Neuronal stem cell (in vitro differentiated cells): ENCODE results near the gene ADAT3.

Experiments
- DNase-seq: peaks from one replicate; pipeline ENCODE4 v3.0.0-alpha.2; 2013; ENCODE audit warnings: low spot score
- H2AFZ ChIP-seq: one replicate; pipeline ENCODE4 v1.6.1; 2013; ENCODE audit warnings: mild to moderate bottlenecking, low read length, inconsistent platforms
- H2AK5ac ChIP-seq: 2 replicates; pipeline ENCODE4 v1.6.1; 2013; ENCODE audit warnings: low read depth, mild to moderate bottlenecking, inconsistent platforms, low read length, moderate library complexity, mixed read lengths
- H2BK120ac ChIP-seq: 2 replicates; pipeline ENCODE4 v1.6.1; 2013; ENCODE audit warnings: low read depth, mild to moderate bottlenecking, inconsistent platforms, low read length, moderate library complexity, mixed read lengths
- H2BK12ac ChIP-seq: one replicate; pipeline ENCODE4 v1.6.1; 2013; ENCODE audit warnings: low read length, inconsistent platforms
- H2BK15ac ChIP-seq: 2 replicates; pipeline ENCODE4 v1.6.1; 2013; ENCODE audit warnings: mild to moderate bottlenecking, low read length, inconsistent platforms, mixed read lengths
- H2BK5ac ChIP-seq: one replicate; pipeline ENCODE4 v1.6.1; 2013; ENCODE audit warnings: inconsistent platforms, mild to moderate bottlenecking, low read length, moderate library complexity
- H3K14ac ChIP-seq: one replicate; pipeline ENCODE4 v1.6.1; 2013; ENCODE audit warnings: low read length, inconsistent platforms
- H3K18ac ChIP-seq: 2 replicates; pipeline ENCODE4 v1.6.1; 2013; ENCODE audit warnings: low read length, inconsistent platforms
- H3K23ac ChIP-seq: 2 replicates; pipeline ENCODE4 v1.6.1; 2013; ENCODE audit warnings: low read depth, mild to moderate bottlenecking, mixed read lengths, low read length, inconsistent platforms; ENCODE audit not compliant: poor library complexity
- H3K27ac ChIP-seq: replicated peaks from 3 replicates; pipeline ENCODE4 v1.5.1; 2013; ENCODE audit warnings: low read length, inconsistent platforms
- H3K27me3 ChIP-seq, 3 experiments: 2 replicates each; pipeline ENCODE4 v1.6.1; 2013; ENCODE audit warnings: low read length in 3 of 3, mild to moderate bottlenecking in 2 of 3, inconsistent platforms in 1 of 3, low read depth in 1 of 3, mixed read lengths in 1 of 3, moderate library complexity in 1 of 3; ENCODE audit not compliant: control insufficient read depth in 3 of 3, insufficient read depth in 3 of 3
- H3K36me3 ChIP-seq, 2 donors: replicated peaks in 1 of 2; 2 replicates each; pipeline ENCODE4 v1.6.1; 2013; ENCODE audit warnings: low read length in 2 of 2; ENCODE audit not compliant: control insufficient read depth in 2 of 2, insufficient read depth in 2 of 2
- H3K4ac ChIP-seq: 2 replicates; pipeline ENCODE4 v1.6.1; 2013; ENCODE audit warnings: inconsistent platforms, mild to moderate bottlenecking, low read length, moderate library complexity
- H3K4me1 ChIP-seq, 2 donors: 1 replicate in 1 of 2; 2 replicates in 1 of 2; pipeline ENCODE4 v1.6.1; 2013; ENCODE audit warnings: low read length in 2 of 2, low read depth in 1 of 2; ENCODE audit not compliant: control insufficient read depth in 2 of 2, insufficient read depth in 1 of 2
- H3K4me2 ChIP-seq: one replicate; pipeline ENCODE4 v1.6.1; 2013; ENCODE audit warnings: mild to moderate bottlenecking, low read length, inconsistent platforms; ENCODE audit not compliant: insufficient read depth, poor library complexity, severe bottlenecking
- H3K4me3 ChIP-seq, 2 donors: 2 replicates each; pipeline ENCODE4 v1.5.1; 2013; ENCODE audit warnings: low read length in 2 of 2, mild to moderate bottlenecking in 2 of 2, inconsistent platforms in 1 of 2, moderate library complexity in 1 of 2
- H3K79me1 ChIP-seq: one replicate; pipeline ENCODE4 v1.6.1; 2013; ENCODE audit warnings: low read depth, mild to moderate bottlenecking, inconsistent platforms, low read length, moderate library complexity
- H3K9ac ChIP-seq: one replicate; pipeline ENCODE4 v1.6.1; 2013; ENCODE audit warnings: mild to moderate bottlenecking, low read depth, low read length, inconsistent platforms; ENCODE audit not compliant: poor library complexity
- H3K9me3 ChIP-seq, 2 donors: replicated peaks in 1 of 2; 2 replicates each; pipeline versions ENCODE3 to v1.6.1; 2013; ENCODE audit warnings: low read length in 2 of 2, mild to moderate bottlenecking in 2 of 2, inconsistent platforms in 1 of 2, low read depth in 1 of 2, mixed read lengths in 1 of 2, moderate library complexity in 1 of 2; ENCODE audit not compliant: control insufficient read depth in 2 of 2, insufficient read depth in 1 of 2
- H4K8ac ChIP-seq: one replicate; pipeline ENCODE4 v1.6.1; 2013; ENCODE audit warnings: low read depth, mild to moderate bottlenecking, inconsistent platforms, low read length, moderate library complexity
- H4K91ac ChIP-seq: one replicate; pipeline ENCODE4 v1.6.1; 2013; ENCODE audit warnings: low read length, low read depth, mild to moderate bottlenecking, inconsistent platforms; ENCODE audit not compliant: poor library complexity
- WGBS, 2 donors: extraction: QIAGEN DNeasy Blood & Tissue Kit; methylation state at CpG; one replicate each; pipeline ENCODE4 v1.1.7; 2013; ENCODE audit warnings: missing lambda C conversion rate in 2 of 2, mixed read lengths in 1 of 2; ENCODE audit not compliant: insufficient read length in 2 of 2, insufficient replicate concordance in 1 of 2; ENCODE audit errors: extremely low coverage in 2 of 2; 5-methylcytosine and 5-hydroxymethylcytosine counted together

ADAT3 gene

DNA sequence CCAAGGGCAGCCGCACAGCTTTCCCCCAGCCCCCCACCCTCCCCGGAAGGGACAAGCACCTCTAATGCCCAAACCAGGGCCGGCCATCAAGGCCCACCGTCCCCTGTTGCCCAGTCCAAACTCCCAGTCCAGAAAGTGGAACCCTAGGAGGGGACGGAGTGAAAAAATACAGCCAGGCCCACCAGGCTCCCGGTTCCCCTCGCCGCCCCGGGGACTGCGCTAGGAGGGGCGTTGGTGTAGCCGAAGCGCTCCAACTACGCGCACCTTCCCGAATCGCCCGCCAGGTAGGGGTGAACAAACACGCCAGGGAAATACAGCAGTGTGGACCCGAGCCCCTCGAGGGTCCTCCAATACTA lies 43.2 kb upstream of the ADAT3 start:
- no peak overlapping the region for H3K9ac ChIP-seq
- H2BK5ac ChIP-seq: peak overlapping the region; percentile 87
- no peak overlapping the region for H4K91ac ChIP-seq
- peaks cover 34 to 52% of the 10 kb centered on the region in 2 donors for H3K4me1 ChIP-seq
- H2BK15ac ChIP-seq: no peak overlapping the region
- no peak overlapping the region for H3K14ac ChIP-seq
- no peak overlapping the region for H2BK12ac ChIP-seq
- no CpG with 5 or more reads among the region's 21 CpGs for WGBS, 2 donors
- no peak overlapping the region for H3K27ac ChIP-seq
- H2AFZ ChIP-seq: peak overlapping the region; percentile 87
- no peaks in the 10 kb centered on the region for H3K9me3 ChIP-seq
- H3K27me3 ChIP-seq: peaks cover 7 to 56% (median 22%) of the 10 kb centered on the region in 3 experiments
- H3K4me3 ChIP-seq: peak overlapping the region; percentile 73 to 90
- H4K8ac ChIP-seq: no peak overlapping the region
- peak overlapping the region; percentile 97 for H3K4me2 ChIP-seq
- peak overlapping the region; percentile 80 for H3K23ac ChIP-seq
- no peak overlapping the region for H2BK120ac ChIP-seq
- peaks cover 18% of the 10 kb centered on the region for H3K79me1 ChIP-seq
- no peak for DNase-seq
- H3K4ac ChIP-seq: no peak overlapping the region
- H3K18ac ChIP-seq: no peak overlapping the region
- no peaks in the 10 kb centered on the region for H3K36me3 ChIP-seq
- peak overlapping the region; percentile 84 for H2AK5ac ChIP-seq

DNA sequence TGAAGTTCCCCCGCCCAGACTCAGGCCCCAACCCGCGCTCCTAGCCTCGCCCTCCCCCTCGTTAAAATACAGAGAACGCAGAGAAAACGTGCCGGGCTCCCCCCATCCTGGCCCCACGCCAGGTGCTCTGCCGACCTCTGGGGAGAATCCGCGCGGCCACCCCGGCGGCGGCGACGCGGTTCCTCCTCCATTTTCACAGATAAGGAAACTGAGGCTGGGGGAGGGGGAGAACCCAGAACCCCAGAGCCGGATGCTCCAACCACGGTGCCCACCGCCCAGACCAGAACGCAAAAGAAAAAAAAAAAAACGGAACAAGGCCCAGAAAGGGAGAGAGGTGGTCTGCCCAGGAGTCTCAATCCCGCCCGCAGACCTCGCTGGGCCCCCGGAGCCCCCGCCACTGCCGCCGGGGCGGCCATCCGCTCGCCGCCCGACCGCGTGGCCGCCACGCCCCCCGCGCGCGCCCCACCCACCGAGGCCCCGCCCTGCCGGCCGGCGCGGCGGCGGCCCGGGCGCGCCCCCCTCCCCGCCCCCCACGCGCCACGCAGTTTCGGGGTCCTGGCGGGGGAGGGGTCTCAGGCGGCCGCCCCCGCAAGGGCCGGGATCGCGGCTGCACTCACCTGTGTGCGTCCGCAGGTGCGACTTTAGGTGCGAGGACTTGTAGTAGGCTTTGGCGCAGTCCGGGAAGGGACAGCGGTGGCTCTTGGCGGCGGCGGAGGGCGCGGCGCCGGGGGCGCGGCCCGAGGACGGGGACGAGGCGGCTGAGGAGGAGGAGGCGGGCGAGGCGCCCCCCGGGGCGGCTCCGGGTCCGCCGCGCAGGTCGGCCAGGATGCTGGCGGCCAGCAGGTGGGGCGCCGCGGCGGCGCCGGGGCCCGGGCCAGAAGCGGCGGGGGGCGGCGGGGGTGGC lies 42.5 kb upstream of the ADAT3 start:
- Histone ChIP-seq H4K8ac (no peak overlapping the region), H3K9me3 (no peaks in the 10 kb centered on the region), H3K27ac (no peak overlapping the region), H3K14ac (no peak overlapping the region), H3K79me1 (peaks cover 15% of the 10 kb centered on the region), H3K18ac (peak overlapping the region; percentile 81), H3K9ac (peak overlapping the region; percentile 88), H3K4me3 (peak overlapping the region; percentile 90 to 95), H3K36me3 (no peaks in the 10 kb centered on the region), H3K23ac (peak overlapping the region; percentile 80), H3K27me3 (peaks cover 7 to 50% (median 22%) of the 10 kb centered on the region in 3 experiments), H3K4me1 (peaks cover 32 to 48% of the 10 kb centered on the region in 2 donors), H3K4ac (no peak overlapping the region), H2AFZ (peak overlapping the region; percentile 87), H2AK5ac (peak overlapping the region; percentile 84), H2BK12ac (no peak overlapping the region), H3K4me2 (peak overlapping the region; percentile 97), H4K91ac (no peak overlapping the region), H2BK15ac (no peak overlapping the region), H2BK5ac (peak overlapping the region; percentile 87), H2BK120ac (no peak overlapping the region)
- no CpG with 5 or more reads among the region's 109 CpGs for WGBS, 2 donors
- no peak for DNase-seq

DNA sequence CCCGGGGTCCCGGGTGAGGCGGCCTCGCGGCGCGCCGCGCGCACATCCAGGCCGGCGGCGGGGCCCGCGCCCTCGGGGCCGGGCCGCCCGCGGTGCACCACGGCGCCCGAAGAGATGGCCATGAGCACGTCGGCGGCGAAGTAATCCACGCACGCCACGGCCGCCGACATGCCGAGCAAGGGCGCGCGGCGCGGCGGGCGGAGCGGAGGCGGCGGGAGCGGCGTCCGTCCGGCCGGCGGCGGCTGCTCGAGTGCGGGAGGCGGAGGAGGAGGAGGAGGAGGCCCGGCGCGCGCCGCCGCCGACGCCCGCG lies 41.9 kb upstream of the ADAT3 start, which contains the start of gene KLF16:
Gene KLF16, minus strand, starts transcription at position 252 of the 310 bp plus-strand sequence. Its CDS starts 82 bp downstream, at position 170.
- Histone ChIP-seq H3K14ac (no peak within 1 kb of the TSS), H3K27ac (peak within 1 kb of the TSS; percentile 76), H3K4me3 (peak within 1 kb of the TSS; percentile 90 to 95), H2BK120ac (no peak within 1 kb of the TSS), H3K4ac (no peak within 1 kb of the TSS), H4K91ac (no peak within 1 kb of the TSS), H3K4me2 (peak within 1 kb of the TSS; percentile 97), H3K23ac (peak within 1 kb of the TSS; percentile 91), H3K27me3 (peaks cover 7 to 44% (median 22%) of the 10 kb centered on the region in 3 experiments), H3K36me3 (no peaks in the 10 kb centered on the region), H3K4me1 (peaks cover 29 to 45% of the 10 kb centered on the region in 2 donors), H3K18ac (peak within 1 kb of the TSS; percentile 95), H2BK12ac (no peak within 1 kb of the TSS), H2AK5ac (peak within 1 kb of the TSS; percentile 90), H3K79me1 (peaks cover 15% of the 10 kb centered on the region), H2BK5ac (peak within 1 kb of the TSS; percentile 99), H2BK15ac (peak within 1 kb of the TSS; percentile 53), H4K8ac (no peak within 1 kb of the TSS), H3K9me3 (no peaks in the 10 kb centered on the region), H2AFZ (peak within 1 kb of the TSS; percentile 97), H3K9ac (peak within 1 kb of the TSS; percentile 88)
- WGBS, 2 donors: no CpG with 5 or more reads among the region's 63 CpGs
- DNase-seq: no peak
